OCI-LY3 (cell line): ENCODE measurements around the gene LAP3.

Source experiments
- CTCF ChIP-seq: fragments of 200-600, 300-600 bp; sonication (generic); IDR thresholded peaks from 2 replicates; pipeline ENCODE4 v1.5.1; 2014; ENCODE audit warnings: antibody characterized with exemption, low read length, low read depth
- EZH2phosphoT487 ChIP-seq: fragments of 200-600 bp; shearing (Covaris generic); IDR thresholded peaks from 2 replicates; pipeline ENCODE4 v1.6.1; 2018; ENCODE audit warnings: antibody characterized with exemption, mixed run types, low read depth

GRCh38 chr4:17599826-17600225 lies 22.8 kb downstream of the LAP3 start:
- TF ChIP-seq CTCF (no peak), EZH2phosphoT487 (no peak)
